Measurements from ENCODE around the gene TSHZ1.

TSHZ1 gene

GRCh38 chr18:75164479-75164878 is 46.1 kb upstream of the TSHZ1 start:
- Histone ChIP-seq H3K27ac (no peak overlapping the region), H3K4me3 (ENCODE audit: low read depth, low read length) (no peak overlapping the region), H3K36me3 (no peaks in the 10 kb centered on the region), H3K27me3 (ENCODE audit: insufficient read depth, low read depth, severe bottlenecking) (no peaks in the 10 kb centered on the region), H3K9me3 (ENCODE audit: severe bottlenecking) (no peaks in the 10 kb centered on the region)
- no peak for DNase-seq
- TF ChIP-seq CTCF (IDR thresholded peaks at IDR 0.05; ENCODE audit: low read depth, low read length): no peak

GRCh38 chr18:75165926-75166325 is 44.7 kb upstream of the TSHZ1 start:
- Histone ChIP-seq H3K27me3 (ENCODE audit: insufficient read depth, low read depth, severe bottlenecking) (no peaks in the 10 kb centered on the region), H3K36me3 (no peaks in the 10 kb centered on the region), H3K9me3 (ENCODE audit: severe bottlenecking) (no peaks in the 10 kb centered on the region), H3K4me3 (ENCODE audit: low read depth, low read length) (no peak overlapping the region), H3K27ac (no peak overlapping the region)
- TF ChIP-seq CTCF (IDR thresholded peaks at IDR 0.05; ENCODE audit: low read depth, low read length): no peak
- no peak for DNase-seq

GRCh38 chr18:75167137-75167536 is 43.5 kb upstream of the TSHZ1 start:
- Histone ChIP-seq H3K36me3 (no peaks in the 10 kb centered on the region), H3K27ac (no peak overlapping the region), H3K9me3 (ENCODE audit: severe bottlenecking) (no peaks in the 10 kb centered on the region), H3K4me3 (ENCODE audit: low read depth, low read length) (no peak overlapping the region), H3K27me3 (ENCODE audit: insufficient read depth, low read depth, severe bottlenecking) (no peaks in the 10 kb centered on the region)
- TF ChIP-seq CTCF (IDR thresholded peaks at IDR 0.05; ENCODE audit: low read depth, low read length): no peak
- no peak for DNase-seq

GRCh38 chr18:75167759-75168618 is 42.6 kb upstream of the TSHZ1 start:
- no peak for DNase-seq
- H3K4me3 ChIP-seq (ENCODE audit: low read depth, low read length): no peak overlapping the region
- H3K36me3 ChIP-seq: no peaks in the 10 kb centered on the region
- H3K9me3 ChIP-seq (ENCODE audit: severe bottlenecking): no peaks in the 10 kb centered on the region
- no peaks in the 10 kb centered on the region for H3K27me3 ChIP-seq (ENCODE audit: insufficient read depth, low read depth, severe bottlenecking)
- TF ChIP-seq CTCF (IDR thresholded peaks at IDR 0.05; ENCODE audit: low read depth, low read length): no peak
- H3K27ac ChIP-seq: no peak overlapping the region

- no peak for DNase-seq
- H3K36me3 ChIP-seq: no peaks in the 10 kb centered on the region
- H3K27ac ChIP-seq: no peak overlapping the region
- H3K9me3 ChIP-seq (ENCODE audit: severe bottlenecking): no peaks in the 10 kb centered on the region
- H3K4me3 ChIP-seq (ENCODE audit: low read depth, low read length): no peak overlapping the region
- no peak for TF ChIP-seq CTCF (IDR thresholded peaks at IDR 0.05; ENCODE audit: low read depth, low read length)
- H3K27me3 ChIP-seq (ENCODE audit: insufficient read depth, low read depth, severe bottlenecking): no peaks in the 10 kb centered on the region
These were observed 42.0 kb upstream of the TSHZ1 start for GRCh38 chr18:75168619-75169018.

- Histone ChIP-seq H3K27ac (no peak overlapping the region), H3K36me3 (no peaks in the 10 kb centered on the region), H3K4me3 (ENCODE audit: low read depth, low read length) (no peak overlapping the region), H3K27me3 (ENCODE audit: insufficient read depth, low read depth, severe bottlenecking) (no peaks in the 10 kb centered on the region), H3K9me3 (ENCODE audit: severe bottlenecking) (no peaks in the 10 kb centered on the region)
- TF ChIP-seq CTCF (IDR thresholded peaks at IDR 0.05; ENCODE audit: low read depth, low read length): no peak
- no peak for DNase-seq
These were observed 41.2 kb upstream of the TSHZ1 start for GRCh38 chr18:75169411-75169810.

Measured in WERI-Rb-1 (cell line).